Cardiac septum (tissue), 1 donor: ENCODE results near the gene MNX1. TPM values are rescaled to one million over a fixed set of nuclear protein-coding genes. Genes with fewer than 3 reads are reported as not detected.

Source experiments
- DNase-seq: peaks from one replicate; pipeline ENCODE4 v3.0.0-alpha.2; 2020; ENCODE audit warnings: low spot score
- intact Hi-C: fragments of 100-400 bp; cut with DNase I; formaldehyde crosslinking; loops from one replicate; pipeline ENCODE4 v1.14.0; 2022
- total RNA-seq: library from RNA; stranded (reverse); fragmentation: NEBNext Ultra II Directional; extraction: Animal tissue kit (Norgen Biotek cat#: 25700); gene quantifications from one replicate; pipeline ENCODE4 v1.2.1, GENCODE V29; 2021
- donor health status: DM: no; HTN: no; CAD: no.

MNX1 gene
- total RNA-seq, 1 donor from 2014 or later = not detected

GRCh38 chr7:157033483-157034473 is 23.3 kb upstream of the MNX1 start:
- intact Hi-C loops = no loop called here
- DNase-seq = no peak

GRCh38 chr7:157032644-157033482 is 22.4 kb upstream of the MNX1 start:
- intact Hi-C loops = no loop called here
- DNase-seq = no peak

GRCh38 chr7:157032128-157032527 is 21.7 kb upstream of the MNX1 start:
- DNase-seq = no peak
- intact Hi-C loops = no loop called here

GRCh38 chr7:157028199-157028903 is 17.9 kb upstream of the MNX1 start:
- intact Hi-C loops = no loop called here

GRCh38 chr7:157027568-157028198 is 17.2 kb upstream of the MNX1 start:
- no peak for DNase-seq
- intact Hi-C loops = no loop called here

More at GRCh38 chr7:157028199-157028903, 17.9 kb upstream of the MNX1 start:
- no peak for DNase-seq

- intact Hi-C loops = no loop called here
- no peak for DNase-seq
These were observed 14.3 kb upstream of the MNX1 start for GRCh38 chr7:157024716-157025115.

- DNase-seq = no peak
- intact Hi-C loops = no loop called here
These were observed 13.1 kb upstream of the MNX1 start for GRCh38 chr7:157023589-157023905.

GRCh38 chr7:157022681-157023588 is 12.5 kb upstream of the MNX1 start:
- intact Hi-C loops = no loop called here

GRCh38 chr7:157021871-157022680 is 11.6 kb upstream of the MNX1 start:
- no peak for DNase-seq
- intact Hi-C loops = no loop called here

More at GRCh38 chr7:157022681-157023588, 12.5 kb upstream of the MNX1 start:
- no peak for DNase-seq

- intact Hi-C loops = no loop called here
These were observed 10.8 kb upstream of the MNX1 start for GRCh38 chr7:157021071-157021870.

GRCh38 chr7:157020514-157021070 is 10.1 kb upstream of the MNX1 start:
- intact Hi-C loops = no loop called here
- DNase-seq = peak; percentile 33

More at GRCh38 chr7:157021071-157021870, 10.8 kb upstream of the MNX1 start:
- DNase-seq = peak; percentile 63

- intact Hi-C loops = no loop called here
- no peak for DNase-seq
These were observed 9.4 kb upstream of the MNX1 start for GRCh38 chr7:157019718-157020451.

GRCh38 chr7:157018997-157019608 is 8.6 kb upstream of the MNX1 start:
- peak; percentile 65 for DNase-seq
- intact Hi-C loops = no loop called here

GRCh38 chr7:157018328-157018996 is 8.0 kb upstream of the MNX1 start:
- intact Hi-C loops = no loop called here
- no peak for DNase-seq
